HG03039 (cell line): ENCODE measurements around the gene KIF3B.
"Not testable (repeated sequence)": the region's sequence is repeated elsewhere in the genome, so short reads cannot be mapped to it uniquely, and the experiment has no call there.

Experiments used
- ATAC-seq: cut with Tn5 transposase; IDR thresholded peaks from one replicate; pipeline ENCODE4 v1.9.1; 2021; ENCODE audit warnings: mild to moderate bottlenecking, moderate library complexity; ENCODE audit not compliant: unreplicated experiment

KIF3B gene

DNA sequence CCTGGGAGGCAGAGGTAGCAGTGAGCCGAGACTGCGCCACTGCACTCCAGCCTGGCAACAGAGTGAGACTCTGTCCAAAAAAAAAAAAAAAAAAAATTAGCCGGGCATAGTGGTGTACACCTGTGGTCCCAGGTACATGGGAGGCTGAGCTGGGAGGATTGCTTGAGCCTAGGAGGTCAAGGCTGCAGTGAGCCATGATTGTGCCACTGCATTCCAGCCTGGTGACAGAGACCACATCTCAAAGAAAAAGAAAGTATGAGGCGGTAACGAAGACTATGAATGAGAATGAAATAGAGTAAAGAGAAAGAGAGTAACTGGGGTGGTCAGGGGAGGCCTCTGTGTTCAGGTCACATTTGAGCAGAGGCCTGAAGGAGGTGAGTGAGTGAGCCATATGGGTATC, 31.2 kb upstream of the KIF3B start:
- ATAC-seq: not testable (repeated sequence)

DNA sequence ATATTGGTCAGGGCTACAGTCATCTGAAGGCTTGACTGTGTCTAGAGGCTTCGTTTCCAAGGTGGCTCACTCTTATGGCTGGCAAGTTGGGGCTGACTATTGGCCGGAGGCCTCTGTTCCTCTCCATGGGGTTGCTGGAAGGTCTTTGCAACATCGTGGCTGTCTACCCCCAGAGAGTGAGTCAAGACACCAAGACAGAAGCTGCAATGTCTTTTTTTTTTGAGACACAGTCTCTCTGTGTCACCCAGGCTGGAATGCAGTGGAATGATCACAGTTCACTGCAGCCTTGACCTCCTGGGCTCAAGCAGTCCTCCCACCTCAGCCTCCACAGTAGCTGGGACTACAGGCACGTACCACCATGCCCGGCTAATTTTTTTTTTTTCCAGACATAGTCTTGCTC, 29.4 kb upstream of the KIF3B start:
- no peak for ATAC-seq

DNA sequence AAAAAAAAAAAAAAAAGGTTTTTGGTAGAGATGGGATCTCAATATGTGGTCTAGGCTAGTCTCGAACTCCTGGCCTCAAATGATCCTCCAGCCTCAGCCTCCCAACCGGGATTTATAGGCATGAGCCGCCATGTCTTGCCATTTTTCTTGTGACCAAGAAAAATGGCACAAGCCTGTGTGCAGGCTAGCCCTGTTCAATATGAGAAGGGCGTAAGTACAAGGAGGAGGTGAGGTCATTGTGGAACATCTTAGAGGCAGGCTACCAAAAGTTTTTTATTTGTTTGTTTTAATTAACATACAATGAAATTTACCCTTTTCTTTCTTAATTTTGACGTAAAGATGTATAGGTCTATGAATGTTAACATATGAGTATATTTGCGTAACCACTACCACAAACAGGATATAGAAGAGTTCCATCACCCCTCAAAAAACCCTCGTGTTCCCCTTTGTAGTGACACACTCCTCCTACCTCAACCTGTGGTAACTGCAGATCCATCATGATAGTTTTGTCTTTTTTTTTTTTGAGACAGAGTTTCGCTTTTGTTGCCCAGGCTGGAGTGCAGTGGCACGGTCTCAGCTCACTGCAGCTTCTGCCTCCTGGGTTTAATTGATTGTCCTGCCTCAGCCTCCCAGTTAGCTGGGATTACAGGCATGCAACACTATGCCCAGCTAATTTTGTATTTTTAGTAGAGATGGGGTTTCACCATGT, 28.3 kb upstream of the KIF3B start:
- ATAC-seq: no peak

DNA sequence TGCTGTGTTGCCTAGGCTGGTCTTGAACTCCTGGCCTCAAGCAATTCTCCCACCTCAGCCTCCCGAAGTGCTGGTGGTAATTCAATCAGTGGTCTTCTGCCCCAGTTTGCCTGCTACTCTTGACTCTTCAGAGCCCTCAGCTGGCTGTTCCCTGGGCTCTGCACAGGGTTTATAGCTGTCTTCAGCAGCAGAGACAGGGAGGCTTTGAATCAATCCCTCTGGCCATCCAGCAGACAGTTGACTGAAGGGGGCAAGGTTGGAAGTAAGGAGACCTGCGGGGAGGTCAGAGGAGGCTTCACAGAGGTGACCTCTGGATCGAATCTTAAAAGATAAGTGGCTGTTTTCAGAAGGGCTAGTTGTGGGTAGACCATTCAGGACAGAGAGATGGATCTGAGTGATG, 26.0 kb upstream of the KIF3B start:
- ATAC-seq: no peak

DNA sequence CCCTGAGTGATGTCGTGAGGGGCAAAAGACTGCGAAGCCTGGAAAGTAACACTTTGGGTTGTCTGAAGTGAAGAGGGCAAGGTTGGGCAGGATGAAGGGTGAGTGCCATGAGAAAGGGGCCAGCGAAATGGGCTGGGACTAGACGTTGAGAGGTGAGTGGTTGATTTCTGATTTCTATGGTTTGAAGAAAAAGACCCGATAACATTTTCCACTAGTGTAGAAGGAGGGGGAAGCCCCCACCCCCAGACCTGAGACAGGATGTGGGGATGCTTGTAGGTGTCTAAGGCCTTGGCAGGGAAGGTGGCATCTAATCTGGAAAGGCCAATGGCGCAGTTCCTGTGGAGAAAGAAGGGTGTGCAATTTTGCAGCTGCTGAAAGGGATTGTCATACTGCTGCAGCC, 25.3 kb upstream of the KIF3B start:
- no peak for ATAC-seq

DNA sequence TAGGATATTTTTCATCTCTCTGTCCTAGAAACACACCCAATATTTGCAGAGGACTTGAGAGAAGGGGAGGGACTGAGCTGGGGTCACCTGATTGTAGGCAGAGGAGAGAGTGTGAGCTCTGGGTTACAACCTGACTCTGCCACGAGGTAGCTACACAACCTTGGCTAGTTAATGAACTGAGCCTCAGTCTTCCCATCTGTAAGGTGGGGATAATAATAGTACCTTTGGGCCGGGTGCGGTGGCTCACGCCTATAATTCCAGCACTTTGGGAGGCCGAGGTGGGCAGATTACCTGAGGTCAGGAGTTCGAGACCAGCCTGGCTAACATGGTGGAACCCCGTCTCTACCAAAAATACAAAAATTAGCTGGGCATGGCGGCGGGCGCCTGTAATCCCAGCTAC, 16.5 kb upstream of the KIF3B start:
- ATAC-seq: not testable (repeated sequence)

DNA sequence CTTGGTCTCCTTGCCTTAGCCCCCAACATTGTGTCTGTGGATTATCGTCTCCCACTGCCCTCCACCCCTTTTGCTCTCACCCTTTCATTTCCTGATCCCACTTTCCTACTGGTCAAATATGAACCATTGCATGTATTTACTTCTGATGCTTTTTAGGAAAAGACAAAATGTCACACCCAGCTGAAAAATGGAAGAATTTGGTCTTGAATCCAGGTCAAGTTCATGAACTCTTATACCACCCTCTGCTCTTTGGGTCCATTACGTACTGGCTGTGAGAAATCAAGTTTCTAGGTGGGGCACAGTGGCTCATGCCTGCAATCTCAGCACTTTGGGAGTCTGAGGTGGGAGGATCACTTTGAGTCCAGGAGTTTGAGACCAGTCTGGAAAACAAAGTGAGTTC, 15.8 kb upstream of the KIF3B start:
- ATAC-seq: no peak

DNA sequence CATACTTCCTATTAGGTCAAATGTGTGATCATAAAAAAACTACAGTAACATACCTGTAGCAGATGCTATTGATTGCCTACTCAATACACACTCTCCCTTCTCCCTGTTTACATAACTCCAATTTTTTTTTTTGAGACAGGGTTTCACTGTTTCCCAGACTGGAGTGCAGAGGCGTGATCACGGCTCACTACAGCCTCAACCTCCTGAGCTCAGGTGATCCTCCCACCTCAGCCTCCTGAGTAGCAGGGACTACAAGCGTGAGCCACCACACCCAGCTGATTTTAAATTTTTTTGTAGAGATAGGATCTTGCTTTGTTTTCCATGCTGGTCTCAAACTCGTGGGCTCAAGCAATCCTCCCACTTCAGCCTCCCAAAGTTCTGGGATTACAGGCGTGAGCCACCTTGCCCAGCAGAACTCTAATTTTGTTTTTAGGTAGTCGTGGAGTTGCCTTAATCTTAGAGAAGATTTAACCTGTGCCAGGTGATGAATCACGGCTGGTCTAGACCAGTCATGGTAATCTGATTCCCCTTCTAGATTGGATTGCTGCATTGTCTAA, 14.0 kb upstream of the KIF3B start:
- ATAC-seq: no peak

DNA sequence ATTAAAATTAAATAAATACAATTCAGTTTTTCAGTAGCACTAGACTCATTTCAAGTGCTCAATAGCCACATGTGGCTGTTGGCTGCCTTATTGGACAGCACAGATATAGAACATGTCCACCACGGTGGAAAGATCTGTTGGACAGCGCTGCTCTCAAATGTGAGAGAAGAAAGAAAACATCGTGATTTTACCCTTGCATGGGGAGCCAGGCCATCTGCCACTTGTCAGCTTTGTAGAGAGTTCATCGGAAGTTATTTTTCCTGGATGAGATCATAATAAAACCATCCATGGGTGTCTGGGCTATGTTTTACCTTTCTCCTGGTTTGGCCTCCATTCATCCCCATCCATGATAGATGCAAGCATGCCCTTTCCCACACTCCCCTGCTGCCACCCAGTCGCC, 5.8 kb upstream of the KIF3B start:
- ATAC-seq: no peak

DNA sequence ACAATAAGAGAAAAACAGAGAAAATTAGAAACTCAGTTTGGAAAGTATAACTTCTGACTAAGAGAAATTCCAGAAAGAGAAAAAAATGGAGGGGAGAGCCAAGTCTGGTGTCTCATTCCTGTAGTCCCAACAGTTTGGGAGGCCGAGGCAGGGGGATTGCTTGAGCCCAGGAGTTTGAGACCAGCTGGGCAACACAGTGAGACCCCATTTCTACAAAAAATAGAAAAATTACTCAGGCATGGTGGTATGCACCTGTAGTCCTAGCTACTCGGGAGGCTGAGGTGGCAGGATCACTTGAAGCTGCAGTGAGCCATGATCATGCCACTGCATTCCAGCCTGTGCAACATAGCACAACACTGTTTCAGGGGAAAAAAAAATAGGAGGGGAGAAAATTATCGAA, 3.1 kb upstream of the KIF3B start:
- no peak for ATAC-seq

DNA sequence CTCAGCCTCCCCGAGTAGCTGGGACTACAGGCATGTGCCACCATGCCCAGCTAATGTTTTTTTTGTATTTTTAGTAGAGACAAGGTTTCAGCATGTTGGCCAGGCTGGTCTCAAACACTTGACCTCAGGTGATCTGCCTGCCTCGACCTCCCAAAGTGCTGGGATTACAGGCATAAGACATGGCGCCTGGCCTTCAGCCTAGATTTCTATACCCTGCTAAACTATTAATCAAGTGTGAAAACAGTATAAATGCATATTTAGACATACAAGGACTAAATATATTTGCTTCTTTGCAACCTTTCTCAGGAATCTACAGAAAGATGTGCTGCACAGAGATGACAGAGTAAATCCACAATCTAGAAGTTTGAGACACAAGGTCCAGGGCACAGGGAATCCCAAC, 2.3 kb upstream of the KIF3B start:
- not testable (repeated sequence) for ATAC-seq

DNA sequence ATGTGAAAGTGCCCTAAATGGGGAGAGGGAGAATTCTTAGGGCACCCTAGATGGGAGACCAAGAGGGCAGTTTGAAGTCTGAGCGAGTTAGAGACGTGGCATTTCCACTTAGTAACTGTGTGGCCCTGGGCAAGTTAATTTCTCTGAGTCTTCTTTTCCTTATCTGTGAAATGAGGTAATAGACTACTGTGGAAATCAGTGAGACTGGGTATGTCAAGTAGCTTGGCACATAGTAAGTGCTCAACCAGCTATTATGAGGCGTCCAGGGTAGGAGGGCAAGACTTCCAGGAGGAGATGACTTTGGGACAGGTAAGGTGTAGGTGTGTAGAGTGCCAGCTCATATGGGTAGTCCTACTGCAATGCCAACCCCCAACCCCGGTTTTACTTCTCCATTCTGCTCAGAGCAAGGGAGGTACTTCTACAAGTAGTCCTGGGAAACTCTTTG, 770 bp downstream of the KIF3B start:
- peak; percentile 51 for ATAC-seq

DNA sequence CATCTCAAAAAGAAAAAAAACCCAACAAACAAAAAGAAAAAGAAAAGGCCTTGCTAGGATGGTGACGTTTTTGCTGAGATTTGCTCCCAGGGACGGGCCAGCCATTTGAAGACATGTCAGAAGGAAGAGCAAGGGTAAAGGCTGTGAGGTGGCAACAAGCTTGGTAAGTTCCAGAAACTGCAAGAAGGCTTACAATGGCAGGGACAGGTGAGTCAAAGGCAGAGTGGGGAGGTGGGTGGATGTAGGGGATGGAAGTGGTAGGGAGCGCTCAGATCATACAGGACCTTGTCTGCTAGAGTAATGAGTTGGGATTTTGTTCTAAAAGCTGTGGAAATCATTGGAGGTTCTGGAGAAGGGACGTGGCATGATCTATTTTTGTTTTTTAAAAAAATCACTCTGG, 4.3 kb downstream of the KIF3B start:
- no peak for ATAC-seq

DNA sequence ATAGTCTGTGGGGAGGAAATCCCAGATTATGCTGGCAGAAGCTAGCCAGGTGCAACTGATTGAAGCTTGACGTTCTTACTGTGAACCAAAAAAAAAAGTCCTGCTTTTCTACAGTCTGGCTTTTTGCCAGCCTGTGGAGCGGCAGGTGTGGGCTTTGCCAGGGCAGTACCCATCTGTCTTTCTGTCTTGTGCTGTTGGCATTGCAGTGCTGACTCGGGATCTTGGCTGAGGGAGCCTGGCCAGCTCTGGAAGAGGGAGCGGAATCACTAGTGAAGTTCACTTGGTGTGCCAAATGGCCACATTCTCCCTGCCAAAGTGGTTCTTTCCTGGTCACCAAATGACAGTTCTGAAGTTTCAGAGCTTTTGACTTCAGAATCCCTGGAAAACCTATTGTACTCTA, 5.0 kb downstream of the KIF3B start:
- no peak for ATAC-seq

DNA sequence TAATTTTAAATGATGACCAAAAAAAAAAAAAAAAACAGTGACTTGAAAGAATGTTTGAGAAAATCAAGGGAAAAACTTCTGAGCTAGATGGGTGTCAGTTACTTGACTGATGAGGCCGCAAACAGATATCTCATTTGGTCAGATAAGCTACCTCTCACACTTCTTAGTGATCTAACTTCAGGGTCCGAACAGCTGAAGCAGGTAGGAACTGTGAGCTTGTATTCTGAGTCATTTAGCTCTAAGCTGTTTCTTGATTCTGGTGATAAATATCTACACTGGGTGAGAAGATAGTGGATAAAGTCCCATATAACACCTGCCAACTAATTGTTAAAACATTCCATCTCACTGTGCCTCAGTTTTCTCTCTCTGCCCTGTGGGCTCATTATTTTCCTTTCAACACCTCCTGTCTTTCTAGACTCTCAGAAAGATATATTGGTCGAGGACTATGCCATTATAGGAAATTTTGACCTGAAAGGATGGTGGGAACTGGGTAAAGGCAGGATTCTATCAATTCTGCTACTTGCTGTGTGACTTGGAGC, 7.7 kb downstream of the KIF3B start:
- no peak for ATAC-seq

DNA sequence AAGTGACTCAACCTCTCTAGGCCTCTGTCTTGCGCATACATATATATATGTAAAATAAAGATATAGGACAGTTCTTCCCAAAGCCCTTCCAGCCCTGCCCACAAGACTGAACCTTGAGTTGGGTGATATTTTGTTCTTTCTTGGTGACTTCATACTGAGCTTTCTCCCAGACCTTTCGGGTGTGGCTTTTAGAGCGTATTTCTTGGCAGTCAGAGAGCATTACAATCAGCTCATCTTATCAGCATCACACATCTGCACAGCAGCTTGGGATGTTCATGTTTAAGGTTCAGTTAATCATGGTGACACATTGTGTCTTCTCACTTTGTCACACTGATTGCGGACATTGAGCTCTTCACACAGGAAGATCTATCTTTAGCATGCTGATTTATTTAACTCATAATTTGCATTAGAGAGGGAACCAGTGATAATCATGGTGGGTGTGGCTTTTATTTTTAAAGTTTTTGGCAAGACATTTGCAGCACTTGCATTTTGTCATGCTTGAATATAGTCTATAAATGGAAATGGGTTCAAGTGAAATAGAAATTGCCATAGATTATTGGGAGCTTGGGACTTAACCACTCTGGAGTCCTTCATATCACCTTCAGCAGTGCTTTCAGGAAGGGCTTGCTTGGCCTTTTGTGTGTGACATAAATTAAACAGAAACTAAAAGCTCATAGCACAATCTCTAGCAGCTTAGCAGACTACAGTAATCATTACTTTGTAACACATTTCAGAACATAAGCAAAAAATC, 8.3 kb downstream of the KIF3B start:
- no peak for ATAC-seq

DNA sequence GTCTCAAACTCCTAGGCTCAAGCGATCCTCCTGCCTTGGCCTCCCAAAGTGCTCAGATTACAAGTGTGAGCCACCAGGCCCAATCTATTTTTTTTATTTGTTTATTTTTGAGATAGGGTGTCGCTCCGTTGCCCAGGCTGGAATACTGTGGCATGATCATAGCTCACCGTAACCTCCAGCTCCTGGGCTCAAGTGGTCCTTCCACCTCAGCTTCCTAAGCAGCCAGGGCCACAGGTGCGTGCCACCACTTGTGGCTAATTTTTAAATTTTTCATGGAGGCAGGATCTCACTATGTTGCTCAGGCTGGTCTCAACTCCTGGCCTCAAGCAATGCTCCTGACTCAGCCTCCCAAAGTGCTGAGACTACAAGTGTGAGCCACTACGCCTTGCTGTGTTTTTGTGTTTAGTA, 9.8 kb downstream of the KIF3B start:
- no peak for ATAC-seq

DNA sequence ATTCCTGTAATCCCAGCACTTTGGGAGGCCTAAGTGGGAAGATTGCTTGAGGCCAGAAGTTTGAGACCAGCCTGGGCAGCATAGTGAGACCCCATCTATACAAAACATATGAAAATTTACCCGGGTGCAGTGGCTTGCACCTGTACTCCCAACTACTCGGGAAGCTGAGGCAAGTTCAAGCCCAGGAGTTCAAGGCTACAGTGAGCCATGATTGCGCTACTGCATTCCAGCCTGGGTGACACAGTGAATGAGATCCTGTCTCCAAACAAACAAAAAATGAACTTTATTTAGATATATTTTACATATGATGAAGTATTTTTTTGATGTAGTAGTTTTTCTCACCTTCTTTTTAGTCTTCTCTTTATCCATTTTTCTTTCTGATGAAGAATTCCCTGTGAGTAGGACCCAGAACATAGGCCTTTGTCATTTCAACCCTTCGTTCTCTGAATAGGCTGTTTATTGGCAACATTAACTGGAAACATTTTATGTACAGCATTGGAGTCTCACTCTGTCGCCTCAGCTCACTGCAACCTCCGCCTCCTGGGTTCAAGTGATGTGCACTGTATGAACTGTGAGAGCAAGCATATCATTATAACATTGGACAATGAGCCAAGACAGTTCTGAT, 10.9 kb downstream of the KIF3B start:
- no peak for ATAC-seq

DNA sequence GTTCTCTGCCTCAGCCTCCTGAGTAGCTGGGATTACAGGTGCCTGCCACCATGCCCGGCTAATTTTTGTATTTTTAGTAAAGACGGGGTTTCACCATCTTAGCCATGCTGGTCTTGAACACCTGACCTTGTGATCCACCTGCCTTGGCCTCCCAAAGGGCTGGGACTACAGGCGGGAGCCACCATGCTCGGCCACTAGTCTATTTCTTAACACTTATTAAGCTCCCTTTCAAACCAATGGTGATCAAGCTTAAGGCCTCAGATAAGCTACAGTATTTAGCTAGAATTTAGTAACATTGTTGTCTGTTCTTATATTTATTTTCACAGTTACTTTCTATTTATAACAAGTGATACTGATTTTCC, 11.8 kb downstream of the KIF3B start:
- not testable (repeated sequence) for ATAC-seq

DNA sequence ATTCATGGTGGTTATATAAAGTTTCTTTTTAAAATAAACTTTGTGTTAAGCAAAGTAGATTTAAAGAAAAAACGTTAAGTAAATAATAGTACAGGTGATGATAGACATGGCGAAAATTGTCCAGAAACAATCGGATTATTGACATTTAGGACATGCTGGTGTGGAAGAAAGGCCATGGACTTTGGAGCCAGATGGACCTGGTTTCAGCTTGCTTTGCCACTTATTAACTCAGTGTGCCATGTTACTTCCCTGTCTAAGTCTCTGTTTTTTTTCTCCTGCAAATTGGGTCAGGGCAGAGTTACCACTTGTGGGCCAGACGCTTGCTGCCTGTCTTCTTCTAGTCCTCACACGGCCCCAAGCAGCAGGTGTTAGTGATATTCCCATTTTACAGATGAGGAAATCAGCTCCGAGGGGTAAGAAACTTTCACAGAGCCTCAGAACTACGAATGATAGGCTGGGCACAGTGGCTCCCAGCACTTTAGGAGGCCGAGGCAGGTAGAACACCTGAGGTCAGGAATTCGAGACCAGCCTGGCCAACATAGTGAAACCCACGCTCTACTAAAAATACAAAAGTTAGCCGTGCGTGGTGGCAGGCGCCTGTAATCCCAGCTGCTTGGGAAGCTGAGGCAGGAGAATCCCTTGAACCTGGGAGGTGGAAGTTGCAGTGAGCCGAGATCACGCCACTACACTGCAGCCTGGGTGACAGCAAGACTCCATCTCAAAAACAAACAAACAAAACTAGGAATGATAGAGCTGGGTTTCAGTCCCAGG, 12.4 kb downstream of the KIF3B start:
- ATAC-seq: no peak

DNA sequence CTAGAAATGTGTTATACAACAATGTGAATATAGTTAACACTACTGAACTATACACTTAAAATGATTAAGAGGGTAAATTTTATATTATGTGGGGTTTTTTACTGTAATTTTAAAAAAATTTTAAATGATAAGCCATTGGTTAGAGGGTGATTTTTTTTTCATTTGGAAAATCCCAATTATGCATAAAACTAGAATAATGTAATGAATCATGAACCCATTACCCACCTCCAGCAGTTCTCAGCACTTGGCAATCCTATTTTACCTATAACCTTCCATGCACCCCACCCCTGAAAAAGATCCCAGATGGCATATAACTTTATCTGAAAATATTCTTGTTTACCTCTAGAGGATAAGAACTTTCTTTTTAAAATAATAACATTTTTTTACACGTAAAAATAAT, 13.7 kb downstream of the KIF3B start:
- no peak for ATAC-seq
